ENCODE results near the gene HSPA12B.

Gene HSPA12B

DNA sequence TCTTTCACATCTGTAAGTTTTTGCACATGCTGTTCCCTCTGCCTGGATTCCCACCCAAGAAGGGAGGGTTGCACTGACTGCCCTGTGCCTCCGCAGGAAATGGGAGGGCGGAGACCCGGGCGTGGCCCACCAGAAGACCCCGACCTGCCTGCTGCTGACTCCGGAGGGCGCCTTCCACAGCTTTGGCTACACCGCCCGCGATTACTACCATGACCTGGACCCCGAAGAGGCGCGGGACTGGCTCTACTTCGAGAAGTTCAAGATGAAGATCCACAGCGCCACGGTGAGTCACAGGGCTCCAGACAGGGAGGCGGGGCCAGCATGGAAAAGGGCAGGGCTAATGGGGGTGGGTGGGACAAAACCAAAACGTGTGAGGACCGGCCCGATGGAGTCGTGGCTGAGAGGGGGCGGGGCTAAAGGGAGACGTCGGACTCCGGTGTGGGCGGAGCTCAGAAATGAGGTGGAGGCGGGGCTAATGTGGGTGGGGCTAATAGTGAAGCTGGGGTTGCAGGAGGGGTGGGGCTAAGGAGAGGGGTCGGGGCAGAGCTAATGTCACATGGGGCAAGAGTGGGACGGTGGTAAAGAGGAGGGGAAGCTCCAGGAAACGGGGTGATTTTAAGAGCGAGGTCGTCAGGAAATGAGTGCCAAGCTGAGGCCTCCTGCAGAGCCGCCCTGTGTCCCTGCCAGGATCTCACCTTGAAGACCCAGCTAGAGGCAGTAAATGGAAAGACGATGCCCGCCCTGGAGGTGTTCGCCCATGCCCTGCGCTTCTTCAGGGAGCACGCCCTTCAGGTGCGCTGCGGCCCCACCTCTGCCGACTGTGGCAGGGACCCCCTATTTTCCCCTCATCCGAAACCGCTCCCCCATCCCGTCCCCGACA lies 12.6 kb downstream of the HSPA12B start:
- peaks cover 12% of the 10 kb centered on the region for H3K4me1 Mint-ChIP-seq (ENCODE audit: low read depth)
- no peak overlapping the region for H3K27ac Mint-ChIP-seq
- no peaks in the 10 kb centered on the region for H3K9me3 Mint-ChIP-seq (ENCODE audit: low read depth)
- peaks cover 5% of the 10 kb centered on the region for H3K27me3 Mint-ChIP-seq
- H3K36me3 Mint-ChIP-seq = no peaks in the 10 kb centered on the region
- peak overlapping the region; percentile 62 for H3K4me3 Mint-ChIP-seq

DNA sequence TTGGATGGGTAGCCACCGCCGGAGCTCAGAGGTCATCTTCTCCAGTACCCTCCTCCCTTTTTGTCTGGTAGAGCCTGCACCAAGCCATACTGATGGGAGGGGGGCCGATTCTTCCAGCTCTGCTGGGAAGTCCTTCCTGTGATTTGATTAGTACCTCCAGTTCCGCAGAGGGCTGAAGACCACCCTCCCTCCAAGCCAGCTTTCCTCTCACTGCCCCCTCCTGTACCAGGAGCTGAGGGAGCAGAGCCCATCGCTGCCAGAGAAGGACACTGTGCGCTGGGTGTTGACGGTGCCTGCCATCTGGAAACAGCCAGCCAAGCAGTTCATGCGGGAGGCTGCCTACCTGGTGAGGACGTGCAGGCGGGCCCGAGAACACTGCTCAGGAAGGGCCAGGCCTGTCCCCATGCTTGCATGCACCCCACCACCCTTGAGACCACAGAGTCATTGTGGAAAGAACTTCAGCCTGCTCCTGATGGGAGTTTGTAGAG lies 13.2 kb downstream of the HSPA12B start:
- H3K9me3 Mint-ChIP-seq (ENCODE audit: low read depth) = no peaks in the 10 kb centered on the region
- H3K4me1 Mint-ChIP-seq (ENCODE audit: low read depth) = peaks cover 12% of the 10 kb centered on the region
- no peak overlapping the region for H3K4me3 Mint-ChIP-seq
- no peaks in the 10 kb centered on the region for H3K36me3 Mint-ChIP-seq
- H3K27me3 Mint-ChIP-seq = peaks cover 3% of the 10 kb centered on the region
- no peak overlapping the region for H3K27ac Mint-ChIP-seq

DNA sequence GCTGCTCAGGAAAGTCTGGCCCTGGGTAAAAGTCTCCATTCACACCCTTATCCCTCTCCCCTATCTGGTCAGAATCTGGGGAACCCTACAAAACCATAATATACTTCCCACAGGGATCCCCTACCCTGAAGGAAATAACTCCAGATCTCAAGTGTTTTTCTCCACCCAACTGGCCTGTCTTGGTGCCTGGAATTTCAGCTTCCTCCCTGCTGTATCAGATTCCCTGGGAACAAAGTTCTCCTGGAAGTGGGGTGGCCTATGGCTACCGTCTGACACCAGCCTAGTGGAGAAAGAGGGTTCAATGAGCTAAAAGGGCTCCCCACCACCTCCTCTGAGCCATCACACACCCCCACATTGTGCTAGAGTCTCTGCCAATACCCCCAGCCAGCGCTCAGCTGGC lies 15.0 kb downstream of the HSPA12B start:
- no peak overlapping the region for H3K4me3 Mint-ChIP-seq

DNA sequence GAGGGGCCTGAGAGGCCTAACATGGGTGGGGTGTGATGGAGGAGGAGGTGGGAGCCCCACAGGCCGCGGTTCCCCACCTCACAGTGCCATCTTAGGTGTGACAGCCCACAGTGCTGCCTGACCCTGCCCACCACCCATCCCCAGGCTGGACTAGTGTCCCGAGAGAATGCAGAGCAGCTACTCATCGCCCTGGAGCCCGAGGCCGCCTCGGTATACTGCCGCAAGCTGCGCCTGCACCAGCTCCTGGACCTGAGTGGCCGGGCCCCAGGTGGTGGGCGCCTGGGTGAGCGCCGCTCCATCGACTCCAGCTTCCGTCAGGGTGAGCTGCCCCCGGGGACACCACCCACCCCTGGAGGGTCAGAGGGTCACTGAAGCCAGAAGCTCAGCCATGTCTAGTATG lies 15.6 kb downstream of the HSPA12B start:
- no peaks in the 10 kb centered on the region for H3K36me3 Mint-ChIP-seq
- H3K27ac Mint-ChIP-seq = no peak overlapping the region
- no peak overlapping the region for H3K4me3 Mint-ChIP-seq
- peaks cover 3% of the 10 kb centered on the region for H3K27me3 Mint-ChIP-seq
- H3K4me1 Mint-ChIP-seq (ENCODE audit: low read depth) = peaks cover 20% of the 10 kb centered on the region
- no peaks in the 10 kb centered on the region for H3K9me3 Mint-ChIP-seq (ENCODE audit: low read depth)

More for the DNA sequence above, 15.0 kb downstream of the HSPA12B start:
- Mint-ChIP-seq H3K27ac (no peak overlapping the region), H3K4me1 (ENCODE audit: low read depth) (peaks cover 19% of the 10 kb centered on the region), H3K27me3 (peaks cover 3% of the 10 kb centered on the region), H3K36me3 (no peaks in the 10 kb centered on the region), H3K9me3 (ENCODE audit: low read depth) (no peaks in the 10 kb centered on the region)

DNA sequence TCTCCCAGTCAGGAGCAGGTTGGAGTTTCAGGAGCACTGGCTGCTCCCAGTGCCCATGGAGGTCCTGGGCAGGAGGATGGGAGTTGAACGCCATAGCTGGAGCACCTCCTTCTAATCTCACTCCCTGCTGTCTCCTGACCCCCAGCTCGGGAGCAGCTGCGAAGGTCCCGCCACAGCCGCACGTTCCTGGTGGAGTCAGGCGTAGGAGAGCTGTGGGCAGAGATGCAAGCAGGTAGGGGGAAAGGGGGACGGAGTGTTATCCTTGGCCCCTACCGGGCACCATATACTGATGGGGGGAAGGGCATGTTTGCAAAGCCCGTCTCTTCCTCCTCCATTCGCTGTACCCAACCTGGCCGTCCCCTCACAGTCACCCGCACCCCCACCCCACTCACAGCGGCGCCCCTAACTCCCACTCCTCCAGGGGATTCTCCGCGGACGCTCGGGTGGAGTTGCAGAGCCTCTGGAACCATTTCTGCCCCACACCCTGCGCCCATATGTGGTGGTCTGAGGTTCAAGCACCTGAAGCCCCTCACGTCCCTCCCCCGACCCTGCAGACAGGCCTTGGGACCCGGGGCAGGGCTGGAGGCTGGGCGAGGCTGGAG lies 16.7 kb downstream of the HSPA12B start:
- Mint-ChIP-seq H3K4me3 (no peak overlapping the region), H3K27ac (no peak overlapping the region), H3K36me3 (no peaks in the 10 kb centered on the region), H3K4me1 (ENCODE audit: low read depth) (peaks cover 19% of the 10 kb centered on the region), H3K27me3 (peaks cover 3% of the 10 kb centered on the region), H3K9me3 (ENCODE audit: low read depth) (no peaks in the 10 kb centered on the region)

DNA sequence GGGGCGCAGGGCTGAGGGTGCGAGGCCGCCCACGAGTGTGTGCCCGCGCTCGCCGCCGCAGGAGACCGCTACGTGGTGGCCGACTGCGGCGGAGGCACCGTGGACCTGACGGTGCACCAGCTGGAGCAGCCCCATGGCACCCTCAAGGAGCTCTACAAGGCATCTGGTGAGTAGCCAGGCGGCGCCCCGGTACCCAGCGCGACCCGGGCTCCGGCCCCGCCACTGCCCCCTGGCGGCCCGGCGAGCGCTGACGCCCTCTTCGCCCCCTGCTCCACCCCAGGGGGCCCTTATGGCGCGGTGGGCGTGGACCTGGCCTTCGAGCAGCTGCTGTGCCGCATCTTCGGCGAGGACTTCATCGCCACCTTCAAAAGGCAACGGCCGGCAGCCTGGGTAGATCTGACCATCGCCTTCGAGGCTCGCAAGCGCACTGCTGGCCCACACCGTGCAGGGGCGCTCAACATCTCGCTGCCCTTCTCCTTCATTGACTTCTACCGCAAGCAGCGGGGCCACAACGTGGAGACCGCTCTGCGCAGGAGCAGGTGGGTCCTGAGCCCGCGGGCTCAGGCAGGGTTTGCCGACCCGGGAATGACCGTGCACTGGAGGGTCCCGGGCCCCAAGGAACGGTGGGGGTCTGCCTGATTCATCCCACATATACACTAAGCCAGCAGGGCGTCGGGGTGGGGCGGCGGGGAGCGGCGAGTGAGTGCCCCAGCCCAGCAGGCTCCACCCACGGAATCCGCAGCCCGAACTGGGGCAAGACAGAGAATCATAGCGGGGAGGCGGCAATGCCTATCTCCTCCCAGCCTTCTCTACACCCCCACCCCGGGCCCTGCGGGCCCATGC lies 17.4 kb downstream of the HSPA12B start:
- Mint-ChIP-seq H3K9me3 (ENCODE audit: low read depth) (no peaks in the 10 kb centered on the region), H3K27me3 (peaks cover 3% of the 10 kb centered on the region), H3K36me3 (no peaks in the 10 kb centered on the region), H3K27ac (no peak overlapping the region), H3K4me1 (ENCODE audit: low read depth) (peaks cover 11% of the 10 kb centered on the region), H3K4me3 (no peak overlapping the region)

DNA sequence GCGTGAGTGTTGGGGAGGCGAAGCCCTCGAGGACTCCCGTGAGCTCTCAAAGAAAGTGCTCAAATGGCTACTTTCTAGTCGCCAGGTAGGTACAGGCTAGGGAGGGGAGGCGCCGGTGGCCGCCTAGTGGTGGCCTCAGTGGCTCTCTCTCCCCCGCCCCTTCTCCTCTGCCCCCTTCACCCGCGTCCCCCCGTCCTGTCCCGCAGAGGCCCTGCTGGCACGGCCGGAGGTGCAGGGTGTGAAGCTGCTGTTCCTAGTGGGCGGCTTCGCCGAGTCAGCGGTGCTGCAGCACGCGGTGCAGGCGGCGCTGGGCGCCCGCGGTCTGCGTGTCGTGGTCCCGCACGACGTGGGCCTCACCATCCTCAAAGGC lies 18.8 kb downstream of the HSPA12B start:
- no peaks in the 10 kb centered on the region for H3K9me3 Mint-ChIP-seq (ENCODE audit: low read depth)
- no peaks in the 10 kb centered on the region for H3K36me3 Mint-ChIP-seq
- no peak overlapping the region for H3K27ac Mint-ChIP-seq
- H3K27me3 Mint-ChIP-seq = peaks cover 2% of the 10 kb centered on the region
- H3K4me1 Mint-ChIP-seq (ENCODE audit: low read depth) = peaks cover 8% of the 10 kb centered on the region
- no peak overlapping the region for H3K4me3 Mint-ChIP-seq

DNA sequence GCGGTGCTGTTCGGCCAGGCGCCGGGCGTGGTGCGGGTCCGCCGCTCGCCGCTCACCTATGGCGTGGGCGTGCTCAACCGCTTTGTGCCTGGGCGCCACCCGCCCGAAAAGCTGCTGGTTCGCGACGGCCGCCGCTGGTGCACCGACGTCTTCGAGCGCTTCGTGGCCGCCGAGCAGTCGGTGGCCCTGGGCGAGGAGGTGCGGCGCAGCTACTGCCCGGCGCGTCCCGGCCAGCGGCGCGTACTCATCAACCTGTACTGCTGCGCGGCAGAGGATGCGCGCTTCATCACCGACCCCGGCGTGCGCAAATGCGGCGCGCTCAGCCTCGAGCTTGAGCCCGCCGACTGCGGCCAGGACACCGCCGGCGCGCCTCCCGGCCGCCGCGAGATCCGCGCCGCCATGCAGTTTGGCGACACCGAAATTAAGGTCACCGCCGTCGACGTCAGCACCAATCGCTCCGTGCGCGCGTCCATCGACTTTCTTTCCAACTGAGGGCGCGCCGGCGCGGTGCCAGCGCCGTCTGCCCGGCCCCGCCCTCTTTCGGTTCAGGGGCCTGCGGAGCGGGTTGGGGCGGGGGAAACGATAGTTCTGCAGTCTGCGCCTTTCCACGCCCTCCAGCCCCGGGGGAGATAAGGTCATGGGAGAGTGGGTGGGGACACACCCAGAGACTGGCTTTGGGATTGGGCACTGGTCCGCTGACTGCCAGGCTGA lies 19.3 kb downstream of the HSPA12B start:
- Mint-ChIP-seq H3K36me3 (no peaks in the 10 kb centered on the region), H3K4me1 (ENCODE audit: low read depth) (peaks cover 8% of the 10 kb centered on the region), H3K27ac (no peak overlapping the region), H3K4me3 (peak overlapping the region; percentile 56), H3K27me3 (peaks cover 2% of the 10 kb centered on the region), H3K9me3 (ENCODE audit: low read depth) (no peaks in the 10 kb centered on the region)

DNA sequence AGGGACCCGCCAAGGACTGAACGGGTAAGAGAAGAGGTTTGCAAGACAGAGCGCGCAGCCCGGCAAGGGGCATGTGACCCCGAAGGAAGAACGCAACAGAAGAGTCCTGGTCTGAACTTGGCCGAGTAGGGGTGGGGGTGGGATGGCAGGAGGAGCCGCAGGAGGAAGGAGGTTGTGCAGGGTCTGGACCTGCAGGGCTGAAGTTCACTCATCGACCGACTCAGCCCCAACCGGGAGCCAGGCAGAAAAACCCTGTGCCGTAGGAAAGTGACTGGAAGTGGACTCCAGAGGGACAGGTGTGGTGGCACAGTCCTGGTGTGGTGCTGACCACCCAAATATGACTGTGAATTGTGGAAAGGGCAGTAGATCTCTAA lies 19.9 kb downstream of the HSPA12B start:
- H3K4me3 Mint-ChIP-seq = peak overlapping the region; percentile 56
- no peaks in the 10 kb centered on the region for H3K36me3 Mint-ChIP-seq
- peaks cover 8% of the 10 kb centered on the region for H3K4me1 Mint-ChIP-seq (ENCODE audit: low read depth)
- H3K9me3 Mint-ChIP-seq (ENCODE audit: low read depth) = no peaks in the 10 kb centered on the region
- no peak overlapping the region for H3K27ac Mint-ChIP-seq
- H3K27me3 Mint-ChIP-seq = peaks cover under 1% of the 10 kb centered on the region

DNA sequence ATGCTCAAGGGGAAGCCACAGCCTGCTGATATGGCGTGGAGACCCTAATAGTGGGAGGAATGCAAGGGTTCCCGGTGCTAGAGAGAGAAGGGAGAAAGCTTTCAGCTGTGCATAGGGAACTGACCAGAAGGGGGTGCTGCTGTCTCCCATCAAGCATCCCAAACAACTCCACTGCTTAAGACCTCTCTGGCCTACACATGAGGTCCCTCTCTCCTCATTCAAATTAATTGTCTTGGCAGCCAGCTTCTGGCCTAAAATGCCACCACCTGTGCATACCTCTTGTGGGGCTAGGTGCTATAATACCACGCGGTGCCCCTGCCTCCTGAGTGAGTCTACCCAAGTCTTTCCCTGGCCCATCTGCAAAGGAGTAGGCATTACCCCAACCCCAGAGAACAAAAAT lies 20.6 kb downstream of the HSPA12B start:
- Mint-ChIP-seq H3K4me1 (ENCODE audit: low read depth) (peaks cover 8% of the 10 kb centered on the region), H3K27ac (no peak overlapping the region), H3K27me3 (no peaks in the 10 kb centered on the region), H3K4me3 (peak overlapping the region; percentile 8), H3K9me3 (ENCODE audit: low read depth) (no peaks in the 10 kb centered on the region), H3K36me3 (peaks cover 2% of the 10 kb centered on the region)

DNA sequence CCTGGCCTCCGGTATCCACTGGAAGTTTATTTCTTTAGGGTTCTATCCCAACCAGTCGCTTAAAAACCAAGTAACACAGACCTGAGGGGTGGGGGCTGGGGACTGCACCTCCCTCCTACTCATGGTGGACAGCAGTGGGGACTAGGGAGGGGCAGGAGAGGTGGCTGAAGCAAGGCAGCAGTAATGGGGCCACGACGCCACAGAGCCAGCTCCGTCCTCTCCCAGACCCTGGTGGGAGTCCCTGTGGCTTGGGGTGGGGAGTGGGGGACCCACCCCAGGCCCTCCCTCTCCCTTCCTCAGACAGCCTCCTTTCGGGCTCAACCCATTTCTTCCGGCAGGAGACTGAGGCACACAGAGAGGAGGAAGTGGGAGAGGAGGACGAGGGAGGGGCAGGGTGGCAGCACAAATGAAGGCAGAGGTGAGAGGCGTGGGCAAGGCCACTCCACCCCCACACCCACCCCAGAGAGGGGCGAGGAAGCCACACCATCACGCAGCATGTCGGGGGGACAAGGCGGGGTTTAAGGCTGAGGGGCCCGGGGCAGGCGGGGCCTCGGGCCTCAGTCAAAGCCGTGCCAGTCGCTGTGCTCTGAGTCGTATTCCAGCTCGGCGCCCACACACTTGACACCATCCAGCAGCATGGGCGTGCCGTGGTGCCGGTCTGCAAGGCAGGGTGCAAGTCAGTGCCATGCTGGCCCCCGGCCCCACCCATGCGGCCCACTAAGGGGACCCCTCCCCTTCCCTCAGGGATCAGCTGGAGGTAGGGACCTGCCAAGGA lies 21.2 kb downstream of the HSPA12B start:
- H3K36me3 Mint-ChIP-seq = peaks cover 3% of the 10 kb centered on the region
- no peak overlapping the region for H3K27ac Mint-ChIP-seq
- no peaks in the 10 kb centered on the region for H3K27me3 Mint-ChIP-seq
- H3K4me1 Mint-ChIP-seq (ENCODE audit: low read depth) = peaks cover 8% of the 10 kb centered on the region
- H3K9me3 Mint-ChIP-seq (ENCODE audit: low read depth) = no peaks in the 10 kb centered on the region
- no peak overlapping the region for H3K4me3 Mint-ChIP-seq

DNA sequence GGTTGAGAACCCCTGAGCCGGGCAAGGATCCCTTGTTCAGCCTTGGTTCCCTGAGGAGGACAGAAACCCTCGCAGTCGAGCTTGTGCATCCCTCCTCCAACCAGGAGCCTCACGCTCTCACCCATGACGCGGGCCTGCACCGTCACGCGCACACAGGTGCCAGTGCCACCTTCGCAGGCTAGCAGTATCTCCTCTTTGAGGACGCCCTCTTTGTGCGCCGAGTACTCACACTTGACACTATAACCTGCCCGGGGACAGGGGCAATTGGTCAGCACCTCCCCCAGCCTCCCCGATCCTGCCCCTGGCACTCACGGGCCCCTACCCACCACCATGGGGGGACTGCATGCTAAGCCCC lies 21.8 kb downstream of the HSPA12B start:
- Mint-ChIP-seq H3K27ac (no peak overlapping the region), H3K4me1 (ENCODE audit: low read depth) (peaks cover 8% of the 10 kb centered on the region)

DNA sequence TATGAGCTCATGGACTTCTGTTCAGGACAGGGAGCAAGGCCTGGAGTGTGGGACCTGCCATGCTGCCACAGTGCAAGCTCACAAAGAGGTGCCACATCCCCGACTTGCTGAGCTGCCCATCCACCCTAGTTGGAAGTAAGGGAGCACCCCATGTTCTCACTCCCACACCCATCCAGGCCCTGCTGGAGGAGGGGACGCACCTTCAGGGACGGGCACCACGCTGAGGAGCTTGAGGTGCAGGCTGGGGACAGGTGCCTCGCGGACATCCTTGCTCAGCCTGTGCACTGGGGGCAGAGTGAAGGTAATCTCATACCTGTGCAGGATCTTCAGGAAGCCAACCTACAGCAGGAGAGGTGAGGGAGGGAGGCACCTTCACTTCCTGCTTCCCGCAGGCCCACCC lies 22.8 kb downstream of the HSPA12B start:
- H3K4me1 Mint-ChIP-seq (ENCODE audit: low read depth) = peaks cover 8% of the 10 kb centered on the region

More for the DNA sequence above, 21.8 kb downstream of the HSPA12B start:
- Mint-ChIP-seq H3K9me3 (ENCODE audit: low read depth) (no peaks in the 10 kb centered on the region), H3K36me3 (peaks cover 3% of the 10 kb centered on the region), H3K4me3 (no peak overlapping the region), H3K27me3 (no peaks in the 10 kb centered on the region)

More for the DNA sequence above, 22.8 kb downstream of the HSPA12B start:
- H3K36me3 Mint-ChIP-seq = peaks cover 6% of the 10 kb centered on the region
- H3K27ac Mint-ChIP-seq = no peak overlapping the region
- no peak overlapping the region for H3K4me3 Mint-ChIP-seq
- H3K9me3 Mint-ChIP-seq (ENCODE audit: low read depth) = no peaks in the 10 kb centered on the region
- H3K27me3 Mint-ChIP-seq = no peaks in the 10 kb centered on the region
